Body of pancreas (tissue), 4 donors: ENCODE data around the gene ARMC3. TPM values are rescaled to one million over a fixed set of nuclear protein-coding genes. Genes with fewer than 3 reads are reported as not detected.
A peak's percentile ranks its signal among the peaks of the same experiment; 100 is the strongest.
"Not testable (repeated sequence)": the region's sequence is repeated elsewhere in the genome, so short reads cannot be mapped to it uniquely, and the experiment has no call there.

Experiments
- ATAC-seq: fragments of 150-250 bp; one replicate; pipeline ENCODE4 v1.9.1; 2016
- DNase-seq, 4 donors: peaks; one replicate each; pipeline ENCODE4 v3.0.0-alpha.2; 2019
- H3K27ac ChIP-seq, 4 donors: fragments of 200-600 bp; sonication (generic); 1 replicate in 3 of 4; 2 replicates in 1 of 4; pipeline versions ENCODE4 v1.5.1 to v1.6.1; 2016 to 2019; ENCODE audit warnings: mild to moderate bottlenecking in 1 of 4, mixed read lengths in 1 of 4, moderate library complexity in 1 of 4
- H3K27me3 ChIP-seq, 2 donors: fragments of 200-600 bp; sonication (generic); one replicate each; pipeline ENCODE4 v1.6.0; 2016; ENCODE audit warnings: mild to moderate bottlenecking in 1 of 2
- H3K36me3 ChIP-seq, 2 donors: fragments of 200-600 bp; sonication (generic); replicated peaks in 1 of 2; 2 replicates each; pipeline ENCODE4 v1.5.1; 2016; ENCODE audit warnings: low read depth in 2 of 2; ENCODE audit not compliant: insufficient read depth in 1 of 2
- H3K4me1 ChIP-seq: fragments of 200-600 bp; sonication (generic); one replicate; pipeline ENCODE4 v1.6.0; 2016
- H3K4me3 ChIP-seq, 2 donors: fragments of 200-600 bp; sonication (generic); 1 replicate in 1 of 2; 2 replicates in 1 of 2; pipeline ENCODE4 v1.5.1; 2016 to 2019
- H3K9me3 ChIP-seq, 3 donors: fragments of 200-600 bp; sonication (generic); 1 replicate in 2 of 3; 2 replicates in 1 of 3; pipeline ENCODE4 v1.5.1; 2016
- POLR2A ChIP-seq, 3 donors: fragments of 450-650 bp; IDR thresholded peaks; one replicate each; pipeline ENCODE4 v1.6.1; 2016; ENCODE audit warnings: antibody characterized with exemption in 3 of 3, mild to moderate bottlenecking in 2 of 3
- WGBS, 2 donors: methylation state at CpG; one replicate each; pipeline ENCODE4 v1.1.5; 2017; 5-methylcytosine and 5-hydroxymethylcytosine counted together
- intact Hi-C: fragments of 100-400 bp; cut with DNase I; formaldehyde crosslinking; loops from one replicate; pipeline ENCODE4 v1.15.1; 2023
- total RNA-seq, 2 donors: library from RNA; depleted of rRNA; stranded (reverse); fragments of >200 nt; gene quantifications; one replicate each; pipeline ENCODE4 v1.1.0, GENCODE V29; 2016
- TF ChIP-seq, protein P1 (sequence below), 7 experiments: fragments of 450-650 bp in 4 of 7; fragments of 200-600 bp in 3 of 7; sonication (generic) in 3 of 7; IDR thresholded peaks; one replicate each; pipeline ENCODE4 v1.5.1; 2016 to 2019; ENCODE audit warnings: antibody characterized with exemption in 7 of 7

The ARMC3 gene
- total RNA-seq, 2 donors from 2014 or later: 0.33 to 0.52 TPM

DNA sequence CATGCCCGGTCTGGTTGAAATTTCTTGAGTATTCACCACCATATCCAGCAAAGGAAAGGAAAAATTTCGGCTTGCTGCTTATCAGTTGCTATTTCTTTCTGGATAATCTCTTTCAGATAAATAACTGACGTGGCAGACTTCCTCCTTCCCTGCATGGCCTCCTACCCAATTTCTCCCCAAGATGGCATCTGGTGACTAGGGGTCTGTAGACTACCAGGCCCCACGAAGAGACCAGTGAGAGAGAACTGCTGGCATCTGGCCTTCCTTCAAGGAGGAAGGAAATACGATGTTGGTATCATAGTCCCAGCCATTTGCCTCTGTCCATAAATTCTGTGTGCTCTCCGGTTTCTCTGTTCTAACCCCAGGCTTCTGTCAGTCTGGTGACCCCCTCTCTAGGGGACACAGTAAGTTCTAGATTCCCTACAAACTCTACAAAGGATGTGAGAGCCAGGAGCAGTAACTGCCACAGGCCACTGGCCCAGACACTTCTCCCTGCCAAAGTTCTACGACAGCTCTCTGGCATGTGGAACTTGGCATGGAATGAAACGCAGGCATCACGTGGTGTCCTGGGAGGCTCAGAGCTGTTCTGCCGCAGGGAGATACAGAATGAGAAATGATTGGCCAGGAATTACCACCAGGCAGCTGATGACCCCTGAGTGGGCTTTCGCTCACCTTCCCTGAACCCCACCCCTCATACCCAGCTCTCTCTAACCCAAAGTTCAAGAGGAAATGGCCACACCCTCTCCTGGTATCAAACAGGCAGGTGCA lies 137.5 kb downstream of the ARMC3 start:
- peak overlapping the region; percentile 52 to 81 (median 65) for H3K27ac ChIP-seq
- TF ChIP-seq, protein P1, sequence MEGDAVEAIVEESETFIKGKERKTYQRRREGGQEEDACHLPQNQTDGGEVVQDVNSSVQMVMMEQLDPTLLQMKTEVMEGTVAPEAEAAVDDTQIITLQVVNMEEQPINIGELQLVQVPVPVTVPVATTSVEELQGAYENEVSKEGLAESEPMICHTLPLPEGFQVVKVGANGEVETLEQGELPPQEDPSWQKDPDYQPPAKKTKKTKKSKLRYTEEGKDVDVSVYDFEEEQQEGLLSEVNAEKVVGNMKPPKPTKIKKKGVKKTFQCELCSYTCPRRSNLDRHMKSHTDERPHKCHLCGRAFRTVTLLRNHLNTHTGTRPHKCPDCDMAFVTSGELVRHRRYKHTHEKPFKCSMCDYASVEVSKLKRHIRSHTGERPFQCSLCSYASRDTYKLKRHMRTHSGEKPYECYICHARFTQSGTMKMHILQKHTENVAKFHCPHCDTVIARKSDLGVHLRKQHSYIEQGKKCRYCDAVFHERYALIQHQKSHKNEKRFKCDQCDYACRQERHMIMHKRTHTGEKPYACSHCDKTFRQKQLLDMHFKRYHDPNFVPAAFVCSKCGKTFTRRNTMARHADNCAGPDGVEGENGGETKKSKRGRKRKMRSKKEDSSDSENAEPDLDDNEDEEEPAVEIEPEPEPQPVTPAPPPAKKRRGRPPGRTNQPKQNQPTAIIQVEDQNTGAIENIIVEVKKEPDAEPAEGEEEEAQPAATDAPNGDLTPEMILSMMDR (IDR thresholded peaks at IDR 0.05): peak in 3 of 7 experiments; percentile 2 to 22 (median 22)
- peak in 1 of 3 donors; percentile 3 for TF ChIP-seq POLR2A (IDR thresholded peaks at IDR 0.05)
- ATAC-seq (peak; percentile 97), DNase-seq (peak; percentile 86 to 91 (median 90))
- no peaks in the 10 kb centered on the region for H3K27me3 ChIP-seq
- no peaks in the 10 kb centered on the region for H3K36me3 ChIP-seq
- no peak overlapping the region for H3K4me3 ChIP-seq
- WGBS, 2 donors: 15 to 18% methylated on average over 11 of the region's 11 CpGs
- intact Hi-C loops: no loop called here
- H3K4me1 ChIP-seq: peaks cover 31% of the 10 kb centered on the region
- H3K9me3 ChIP-seq: no peaks in the 10 kb centered on the region

DNA sequence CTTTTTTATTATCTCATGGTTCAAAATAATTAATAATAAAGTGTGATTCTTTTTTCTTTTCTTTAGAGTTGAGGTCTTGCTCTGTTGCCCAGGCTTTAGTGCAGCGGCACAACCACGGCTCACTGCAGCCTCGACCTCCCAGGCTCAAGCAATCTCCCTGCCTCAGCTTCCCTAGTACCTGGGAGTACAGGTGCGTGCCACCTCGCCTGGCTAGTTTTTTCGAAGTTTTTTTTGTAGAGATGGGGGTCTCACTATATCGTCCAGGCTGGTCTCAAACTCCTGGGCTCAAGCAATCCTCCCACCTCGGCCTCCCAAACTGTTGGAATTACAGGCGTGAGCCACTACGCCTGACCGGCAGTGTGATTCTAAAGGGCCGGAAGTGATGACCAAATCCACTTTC lies 139.5 kb downstream of the ARMC3 start:
- WGBS, 2 donors: 90 to 92% methylated on average over 12 of the region's 12 CpGs
- H3K27me3 ChIP-seq: no peaks in the 10 kb centered on the region
- ATAC-seq: no peak
- peaks cover 22% of the 10 kb centered on the region for H3K4me1 ChIP-seq
- intact Hi-C loops: no loop called here
- no peak overlapping the region for H3K4me3 ChIP-seq
- TF ChIP-seq POLR2A (IDR thresholded peaks at IDR 0.05): no peak
- TF ChIP-seq, protein P1 (IDR thresholded peaks at IDR 0.05): no peak
- no peaks in the 10 kb centered on the region for H3K9me3 ChIP-seq
- no peak overlapping the region for H3K27ac ChIP-seq
- no peaks in the 10 kb centered on the region for H3K36me3 ChIP-seq
- DNase-seq: no peak

DNA sequence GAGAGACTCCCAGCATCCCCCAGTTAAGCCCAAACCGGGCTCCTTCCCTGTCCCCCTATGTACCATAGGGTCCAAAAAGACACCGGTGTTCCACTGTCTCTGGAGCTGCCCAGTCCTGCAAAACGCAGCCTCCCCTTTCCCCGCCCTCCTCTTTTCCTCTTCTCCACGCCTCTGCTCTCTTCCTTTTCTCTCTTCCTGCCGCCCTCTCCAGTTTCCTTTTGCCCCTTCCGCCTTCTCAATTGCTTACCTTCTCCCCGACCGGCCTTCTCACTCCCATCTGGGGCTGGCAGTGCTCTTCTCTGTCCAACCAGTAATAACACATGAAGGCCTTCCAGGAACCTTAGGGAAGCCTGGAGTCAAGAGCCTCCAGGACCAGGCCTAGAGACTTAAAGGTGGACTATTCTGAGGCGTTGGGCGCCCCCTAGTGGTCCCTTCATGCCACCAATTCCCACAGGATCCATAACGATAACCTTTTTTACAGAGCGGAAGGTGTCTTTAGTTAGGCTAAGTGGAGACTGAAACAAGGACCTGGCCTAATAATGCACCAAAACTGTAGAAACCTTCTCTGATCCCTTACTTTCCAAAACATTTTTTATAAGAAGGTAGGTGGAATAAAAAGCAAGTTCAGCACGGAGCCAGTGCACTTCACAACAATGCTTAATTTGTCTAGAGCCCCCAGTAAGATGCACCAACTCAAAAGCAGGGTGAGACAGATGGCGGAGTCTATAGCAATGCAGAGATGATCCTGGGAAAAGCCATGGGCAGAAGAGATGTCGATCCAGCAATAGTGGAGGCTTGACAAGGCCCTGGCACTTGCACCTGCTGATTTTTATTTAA lies 140.3 kb downstream of the ARMC3 start:
- TF ChIP-seq, protein P1 (IDR thresholded peaks at IDR 0.05): peak; percentile 46 to 69 (median 57)
- no peak for TF ChIP-seq POLR2A (IDR thresholded peaks at IDR 0.05)
- intact Hi-C loops: no loop called here
- Histone ChIP-seq H3K4me1 (peaks cover 17% of the 10 kb centered on the region), H3K4me3 (no peak overlapping the region), H3K36me3 (no peaks in the 10 kb centered on the region), H3K9me3 (no peaks in the 10 kb centered on the region), H3K27me3 (no peaks in the 10 kb centered on the region), H3K27ac (no peak overlapping the region)
- WGBS, 2 donors: 57 to 59% methylated on average over 15 to 16 of the region's 16 CpGs
- ATAC-seq: peak; percentile 58
- DNase-seq: peak; percentile 76 to 87 (median 80)

DNA sequence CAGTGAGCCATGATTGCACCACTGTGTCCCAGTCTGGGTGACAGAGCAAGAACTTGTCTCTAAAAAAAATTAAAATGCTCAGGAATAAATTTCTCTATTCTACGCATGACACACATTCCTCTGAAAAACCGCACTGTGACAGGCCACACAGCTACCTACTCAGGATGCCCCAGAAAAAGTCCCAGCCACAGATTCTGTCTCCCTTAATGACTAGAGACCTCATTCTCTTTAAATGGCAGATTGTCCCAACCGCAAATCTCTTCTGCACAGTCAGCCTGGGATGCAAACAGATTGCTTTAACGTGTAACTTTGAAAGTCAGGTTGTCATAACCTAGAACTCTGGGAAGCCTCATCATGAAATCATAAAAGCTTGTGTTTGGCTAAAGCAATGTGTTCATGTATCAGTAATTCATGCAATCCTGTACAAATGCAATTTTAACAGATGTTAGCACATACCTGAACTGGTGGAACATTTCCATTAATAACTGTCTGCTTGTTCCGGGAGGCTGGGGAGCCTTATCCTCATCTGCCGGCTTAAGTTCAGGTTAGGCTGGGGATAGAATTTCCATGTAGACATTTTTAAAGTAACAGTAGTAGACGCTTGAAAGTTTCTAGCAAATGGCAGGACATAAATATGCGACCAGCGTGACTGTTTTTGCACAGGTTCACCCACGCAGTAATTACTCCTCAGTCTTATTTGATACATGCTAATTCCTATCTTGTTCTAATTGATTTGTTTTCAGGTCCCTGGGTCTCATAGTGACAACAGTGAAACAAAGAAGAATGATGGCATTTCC lies 141.4 kb downstream of the ARMC3 start:
- WGBS, 2 donors: 72 to 75% methylated on average over 10 of the region's 10 CpGs
- no peak for ATAC-seq

DNA sequence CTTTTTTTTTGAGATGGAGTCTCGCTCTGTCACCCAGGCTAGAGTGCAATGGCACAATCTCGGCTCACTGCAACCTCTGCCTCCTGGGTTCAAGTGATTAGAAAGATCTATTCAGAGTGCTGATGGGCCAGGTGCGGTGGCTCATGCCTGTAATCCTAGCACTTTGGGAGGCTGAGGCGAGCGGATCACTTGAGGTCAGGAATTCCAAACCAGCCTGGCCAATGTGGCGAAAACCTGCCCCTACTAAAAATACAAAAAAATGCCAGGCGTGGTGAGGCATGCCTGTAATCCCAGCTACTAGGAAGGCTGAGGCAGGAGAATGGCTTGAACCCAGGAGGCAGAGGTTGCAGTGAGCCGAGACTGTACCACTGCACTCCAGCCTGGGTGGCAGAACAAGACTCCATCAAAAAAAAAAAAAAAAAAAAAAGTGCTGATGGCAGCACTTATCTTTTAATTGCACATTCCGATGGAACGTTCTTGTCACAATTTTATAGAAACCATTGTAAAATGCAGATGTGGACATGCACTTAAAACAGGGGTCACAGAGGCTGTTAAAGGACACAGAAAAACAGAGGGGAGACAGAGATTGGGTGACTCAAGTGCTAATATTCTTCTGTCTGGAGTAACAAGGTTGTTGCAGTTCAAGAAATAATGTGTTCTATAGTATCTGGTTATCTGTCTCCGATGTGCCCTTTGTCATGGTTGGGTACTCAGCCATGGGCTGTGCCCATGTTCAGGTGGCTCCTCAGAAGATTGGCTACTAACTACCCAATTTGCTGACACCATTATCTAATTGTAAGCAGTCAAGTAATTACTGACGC lies 142.4 kb downstream of the ARMC3 start:
- WGBS, 2 donors: 87 to 89% methylated on average over 12 of the region's 12 CpGs
- intact Hi-C loops, H3K27me3 ChIP-seq, H3K27ac ChIP-seq, DNase-seq, H3K9me3 ChIP-seq, H3K4me1 ChIP-seq, H3K36me3 ChIP-seq, H3K4me3 ChIP-seq, ATAC-seq: not testable (repeated sequence)

More for the DNA sequence above, 141.4 kb downstream of the ARMC3 start:
- TF ChIP-seq POLR2A (IDR thresholded peaks at IDR 0.05): no peak
- TF ChIP-seq, protein P1 (IDR thresholded peaks at IDR 0.05): no peak
- Histone ChIP-seq H3K36me3 (no peaks in the 10 kb centered on the region), H3K4me3 (no peak overlapping the region), H3K27ac (no peak overlapping the region), H3K27me3 (no peaks in the 10 kb centered on the region), H3K4me1 (peaks cover 17% of the 10 kb centered on the region), H3K9me3 (no peaks in the 10 kb centered on the region)
- intact Hi-C loops: no loop called here
- DNase-seq: no peak
